GM12865 (cell line): ENCODE measurements around the gene SH3TC1.

Source experiments
- DNase-seq: peaks from one replicate; pipeline ENCODE4 v3.0.0; 2010; ENCODE audit warnings: low read depth
- H3K4me3 ChIP-seq: 2 replicates; pipeline ENCODE4 v1.5.1; 2011; ENCODE audit warnings: mild to moderate bottlenecking, low read depth, low read length, control low read depth
- CTCF ChIP-seq: IDR thresholded peaks from 2 replicates; pipeline ENCODE4 v1.5.1; 2011; ENCODE audit warnings: low read length, control low read depth, low read depth, inconsistent platforms; ENCODE audit not compliant: insufficient read depth; ENCODE audit errors: missing control alignments

The SH3TC1 gene

GRCh38 chr4:8180310-8181093, 18.6 kb upstream of the SH3TC1 start:
- no peak overlapping the region for H3K4me3 ChIP-seq
- TF ChIP-seq CTCF: no peak
- DNase-seq: no peak

- no peak overlapping the region for H3K4me3 ChIP-seq
- no peak for DNase-seq
- TF ChIP-seq CTCF: no peak
Observed at GRCh38 chr4:8181119-8181518, 18.0 kb upstream of the SH3TC1 start.

GRCh38 chr4:8181844-8182243, 17.2 kb upstream of the SH3TC1 start:
- TF ChIP-seq CTCF: no peak
- no peak overlapping the region for H3K4me3 ChIP-seq
- no peak for DNase-seq

- H3K4me3 ChIP-seq: no peak overlapping the region
- DNase-seq: no peak
- TF ChIP-seq CTCF: no peak
Observed at GRCh38 chr4:8182294-8182693, 16.8 kb upstream of the SH3TC1 start.

GRCh38 chr4:8182858-8183725, 16.0 kb upstream of the SH3TC1 start:
- DNase-seq: no peak
- no peak for TF ChIP-seq CTCF
- H3K4me3 ChIP-seq: no peak overlapping the region

DNA sequence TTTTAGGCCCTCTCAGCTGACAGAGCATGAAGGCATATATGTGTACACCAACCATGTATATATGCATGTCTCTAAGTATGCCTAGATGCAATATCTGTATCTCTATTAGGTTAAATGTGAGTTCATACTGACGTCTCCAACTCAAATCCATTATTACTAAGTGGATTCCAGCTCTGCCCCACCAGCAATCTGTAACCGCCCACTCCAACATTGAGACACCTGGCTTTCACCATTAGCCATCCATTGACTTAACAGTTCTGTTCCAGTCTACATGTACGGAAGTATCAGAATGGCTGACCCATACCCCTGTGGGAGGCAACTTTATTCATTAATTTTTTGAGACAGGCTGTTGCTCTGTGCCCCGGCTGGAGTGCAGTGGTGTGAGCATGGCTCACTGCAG, 15.0 kb upstream of the SH3TC1 start:
- DNase-seq: no peak
- no peak for TF ChIP-seq CTCF
- no peak overlapping the region for H3K4me3 ChIP-seq
